ENCODE results near the gene CNKSR1. TPM values are rescaled to one million over a fixed set of nuclear protein-coding genes. Genes with fewer than 3 reads are reported as not detected.

The CNKSR1 gene, protein sequence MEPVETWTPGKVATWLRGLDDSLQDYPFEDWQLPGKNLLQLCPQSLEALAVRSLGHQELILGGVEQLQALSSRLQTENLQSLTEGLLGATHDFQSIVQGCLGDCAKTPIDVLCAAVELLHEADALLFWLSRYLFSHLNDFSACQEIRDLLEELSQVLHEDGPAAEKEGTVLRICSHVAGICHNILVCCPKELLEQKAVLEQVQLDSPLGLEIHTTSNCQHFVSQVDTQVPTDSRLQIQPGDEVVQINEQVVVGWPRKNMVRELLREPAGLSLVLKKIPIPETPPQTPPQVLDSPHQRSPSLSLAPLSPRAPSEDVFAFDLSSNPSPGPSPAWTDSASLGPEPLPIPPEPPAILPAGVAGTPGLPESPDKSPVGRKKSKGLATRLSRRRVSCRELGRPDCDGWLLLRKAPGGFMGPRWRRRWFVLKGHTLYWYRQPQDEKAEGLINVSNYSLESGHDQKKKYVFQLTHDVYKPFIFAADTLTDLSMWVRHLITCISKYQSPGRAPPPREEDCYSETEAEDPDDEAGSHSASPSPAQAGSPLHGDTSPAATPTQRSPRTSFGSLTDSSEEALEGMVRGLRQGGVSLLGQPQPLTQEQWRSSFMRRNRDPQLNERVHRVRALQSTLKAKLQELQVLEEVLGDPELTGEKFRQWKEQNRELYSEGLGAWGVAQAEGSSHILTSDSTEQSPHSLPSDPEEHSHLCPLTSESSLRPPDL
- total RNA-seq: 1 to 10 TPM; 1.0 to 5.5 (median 3.7) TPM
- 1 to 10 TPM in 2 of 3 donors, under 1 TPM in 1; 0.68 to 2.0 (median 1.0) TPM for polyA plus RNA-seq
- long read RNA-seq, donor 1: 0 reads
- long read RNA-seq, donor 2: 0 reads

DNA sequence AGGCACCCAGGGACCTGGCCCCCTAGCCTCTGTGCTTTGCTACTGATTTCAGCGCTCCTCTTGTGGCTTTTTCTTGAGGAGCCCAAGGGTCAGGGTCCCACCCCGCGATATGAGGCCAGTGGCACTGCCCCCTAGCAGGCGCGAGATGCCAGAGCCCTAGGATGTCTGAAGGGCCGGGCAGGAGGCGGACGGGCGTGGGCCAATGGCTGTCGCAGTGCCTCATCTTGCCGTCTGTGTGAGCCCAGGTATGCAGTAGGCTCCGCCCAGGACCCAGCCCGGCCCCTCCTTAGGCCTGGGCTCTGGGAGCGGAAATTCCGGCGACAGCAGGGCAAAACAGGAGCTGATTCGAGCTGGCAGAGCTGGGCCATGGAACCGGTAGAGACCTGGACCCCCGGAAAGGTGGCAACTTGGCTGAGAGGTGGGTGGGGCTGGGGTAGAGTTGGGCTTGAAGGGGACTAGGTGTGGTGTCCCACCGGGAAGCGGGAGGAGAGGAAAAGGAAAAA is at the start of gene CNKSR1:
Gene CNKSR1 (plus strand): TSS at position 310 of the 503 bp plus-strand sequence. CDS start 57 bp downstream, at position 367.
- Histone ChIP-seq H3K27ac (no peak within 1 kb of the TSS), H3K4me3 (no peak within 1 kb of the TSS), H3K4me1 (no peaks in the 10 kb centered on the region), H3K9me3 (no peaks in the 10 kb centered on the region), H3K27me3 (replicated peaks in 1 of 7) (no peaks in the 10 kb centered on the region), H3K36me3 (no peaks in the 10 kb centered on the region)
- intact Hi-C loops (cut with DNase I; ENCODE audit: low total_unique reads): no loop called here
- TF ChIP-seq POLR2A (IDR thresholded peaks at IDR 0.05) (no peak), POLR2AphosphoS5 (IDR thresholded peaks at IDR 0.05) (no peak)
- TF ChIP-seq, protein P1, sequence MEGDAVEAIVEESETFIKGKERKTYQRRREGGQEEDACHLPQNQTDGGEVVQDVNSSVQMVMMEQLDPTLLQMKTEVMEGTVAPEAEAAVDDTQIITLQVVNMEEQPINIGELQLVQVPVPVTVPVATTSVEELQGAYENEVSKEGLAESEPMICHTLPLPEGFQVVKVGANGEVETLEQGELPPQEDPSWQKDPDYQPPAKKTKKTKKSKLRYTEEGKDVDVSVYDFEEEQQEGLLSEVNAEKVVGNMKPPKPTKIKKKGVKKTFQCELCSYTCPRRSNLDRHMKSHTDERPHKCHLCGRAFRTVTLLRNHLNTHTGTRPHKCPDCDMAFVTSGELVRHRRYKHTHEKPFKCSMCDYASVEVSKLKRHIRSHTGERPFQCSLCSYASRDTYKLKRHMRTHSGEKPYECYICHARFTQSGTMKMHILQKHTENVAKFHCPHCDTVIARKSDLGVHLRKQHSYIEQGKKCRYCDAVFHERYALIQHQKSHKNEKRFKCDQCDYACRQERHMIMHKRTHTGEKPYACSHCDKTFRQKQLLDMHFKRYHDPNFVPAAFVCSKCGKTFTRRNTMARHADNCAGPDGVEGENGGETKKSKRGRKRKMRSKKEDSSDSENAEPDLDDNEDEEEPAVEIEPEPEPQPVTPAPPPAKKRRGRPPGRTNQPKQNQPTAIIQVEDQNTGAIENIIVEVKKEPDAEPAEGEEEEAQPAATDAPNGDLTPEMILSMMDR (IDR thresholded peaks at IDR 0.05 in 8 of 11, conservative IDR thresholded peaks at IDR 0.05 in 3 of 11): no peak
- WGBS, 5 donors: 43 to 68% (median 59%) methylated on average over 20 to 21 of the region's 21 CpGs
- DNase-seq: no peak

DNA sequence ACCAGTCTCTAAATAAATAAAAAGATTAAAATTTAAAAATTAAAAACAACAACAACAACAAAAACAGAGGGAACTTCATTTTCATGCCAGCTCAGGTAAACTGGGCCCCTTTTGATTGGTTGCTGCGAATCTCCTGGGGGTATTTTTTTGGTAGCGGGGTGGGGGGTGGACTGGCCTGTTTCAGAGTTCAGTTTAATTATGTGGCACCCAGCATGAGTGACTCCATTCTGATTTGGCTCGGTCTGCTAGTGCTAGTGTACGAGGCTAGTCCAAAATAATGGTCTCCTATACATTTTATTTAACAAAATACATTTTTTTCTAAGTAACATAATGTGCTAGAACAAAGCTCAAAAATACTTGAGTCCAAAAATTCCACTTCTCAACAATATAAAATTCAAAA is 47.5 kb upstream of the CNKSR1 start:
- TF ChIP-seq, protein P1 (IDR thresholded peaks at IDR 0.05 in 8 of 11, conservative IDR thresholded peaks at IDR 0.05 in 3 of 11): no peak
- TF ChIP-seq POLR2AphosphoS5 (IDR thresholded peaks at IDR 0.05) (no peak), POLR2A (IDR thresholded peaks at IDR 0.05) (no peak)
- 86 to 98% (median 94%) methylated on average over 4 of the region's 4 CpGs for WGBS, 5 donors
- no peak overlapping the region for H3K27ac ChIP-seq
- peaks cover 0 to 38% (median 28%) of the 10 kb centered on the region in 6 donors for H3K4me1 ChIP-seq
- no peak overlapping the region for H3K4me3 ChIP-seq
- no peaks in the 10 kb centered on the region for H3K27me3 ChIP-seq (replicated peaks in 1 of 7)
- H3K9me3 ChIP-seq: peaks cover 0 to 4% (median 0%) of the 10 kb centered on the region in 8 donors
- no peaks in the 10 kb centered on the region for H3K36me3 ChIP-seq
- intact Hi-C loops (cut with DNase I; ENCODE audit: low total_unique reads): no loop called here
- DNase-seq: no peak

DNA sequence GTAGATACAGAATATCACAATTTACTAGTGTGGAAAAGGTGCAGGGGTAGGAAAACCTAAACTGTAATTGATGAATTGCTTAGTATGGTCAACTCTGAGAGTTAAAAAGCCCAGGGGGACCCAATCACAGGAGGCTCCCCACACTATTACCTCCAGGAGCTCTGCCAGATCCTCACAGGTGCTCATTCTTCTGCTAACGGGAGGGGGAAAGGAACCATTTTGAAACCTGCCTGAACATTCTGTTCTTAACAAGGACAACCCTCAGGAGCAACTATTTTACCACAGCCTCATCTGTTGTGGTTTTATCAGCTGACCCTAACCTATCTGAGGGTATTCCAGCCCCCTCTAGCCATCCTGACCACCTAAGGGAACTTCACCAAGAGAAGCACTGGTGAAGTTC is 46.6 kb upstream of the CNKSR1 start:
- H3K27ac ChIP-seq: no peak overlapping the region
- intact Hi-C loops (cut with DNase I; ENCODE audit: low total_unique reads): no loop called here
- no peak for DNase-seq
- no peaks in the 10 kb centered on the region for H3K36me3 ChIP-seq
- peaks cover 0 to 10% (median 0%) of the 10 kb centered on the region in 8 donors for H3K9me3 ChIP-seq
- WGBS, 5 donors: 65 to 89% (median 71%) methylated on average over 1 of the region's 1 CpG
- H3K4me3 ChIP-seq: no peak overlapping the region
- TF ChIP-seq POLR2A (IDR thresholded peaks at IDR 0.05): no peak
- no peak for TF ChIP-seq POLR2AphosphoS5 (IDR thresholded peaks at IDR 0.05)
- TF ChIP-seq, protein P1 (IDR thresholded peaks at IDR 0.05 in 8 of 11, conservative IDR thresholded peaks at IDR 0.05 in 3 of 11): no peak
- H3K4me1 ChIP-seq: peaks cover 0 to 29% (median 23%) of the 10 kb centered on the region in 6 donors
- no peaks in the 10 kb centered on the region for H3K27me3 ChIP-seq (replicated peaks in 1 of 7)
